Measurements from ENCODE around the gene UBE2R2. TPM values are rescaled to one million over a fixed set of nuclear protein-coding genes. Genes with fewer than 3 reads are reported as not detected.
A peak's percentile ranks its signal among the peaks of the same experiment; 100 is the strongest.

The UBE2R2 gene
- total and polyA plus RNA-seq, 7 donors: 20.3 to 62.9 (median 51.3) TPM

- no peaks in the 10 kb centered on the region for H3K9me3 ChIP-seq
- peaks cover 9 to 92% of the 10 kb centered on the region in 2 donors for H3K36me3 ChIP-seq (ENCODE audit: insufficient read depth in 1 of 2, low read depth in 1 of 2)
- WGBS, 3 donors: 61 to 64% (median 62%) methylated on average over 17 of the region's 17 CpGs
Measured at GRCh38 chr9:33924978-33925797, 108.2 kb downstream of the UBE2R2 start.

GRCh38 chr9:33926746-33927485 is 110.0 kb downstream of the UBE2R2 start:
- ATAC-seq (no peak), DNase-seq (no peak)
- WGBS, 3 donors: 90 to 93% (median 90%) methylated on average over 17 of the region's 17 CpGs
- Histone ChIP-seq H3K4me1 (peaks cover 10% of the 10 kb centered on the region), H3K9me3 (no peaks in the 10 kb centered on the region), H3K4me3 (no peak overlapping the region), H3K36me3 (ENCODE audit: insufficient read depth in 1 of 2, low read depth in 1 of 2) (peaks cover 9 to 92% of the 10 kb centered on the region in 2 donors), H3K27ac (no peak overlapping the region), H3K27me3 (ENCODE audit: insufficient read depth in 3 of 3, low read length in 2 of 3) (no peaks in the 10 kb centered on the region)
- TF ChIP-seq CTCF (IDR thresholded peaks at IDR 0.05): no peak
- intact Hi-C loops (cut with DNase I): loop anchor here in 1 of 2 donors (10.0 kb wide), 1 partner anchor 148 kb away; no protein-coding TSS in a partner anchor

More at GRCh38 chr9:33924978-33925797, 108.2 kb downstream of the UBE2R2 start:
- ATAC-seq (peak; percentile 45 to 70 (median 62)), DNase-seq (no peak)
- Histone ChIP-seq H3K27ac (peak overlapping the region; percentile 66), H3K27me3 (ENCODE audit: insufficient read depth in 3 of 3, low read length in 2 of 3) (no peaks in the 10 kb centered on the region), H3K4me1 (peaks cover 10% of the 10 kb centered on the region), H3K4me3 (no peak overlapping the region)
- peak; percentile 52 for TF ChIP-seq CTCF (IDR thresholded peaks at IDR 0.05)
- intact Hi-C loops (cut with DNase I): loop anchor here (5.0 to 10.0 kb wide), 2 partner anchors 147 to 150 kb away; no protein-coding TSS in a partner anchor

GRCh38 chr9:33927694-33928093 is 110.7 kb downstream of the UBE2R2 start:
- TF ChIP-seq CTCF (IDR thresholded peaks at IDR 0.05): no peak
- Histone ChIP-seq H3K4me3 (no peak overlapping the region), H3K4me1 (peaks cover 10% of the 10 kb centered on the region), H3K27me3 (ENCODE audit: insufficient read depth in 3 of 3, low read length in 2 of 3) (no peaks in the 10 kb centered on the region), H3K27ac (no peak overlapping the region), H3K9me3 (no peaks in the 10 kb centered on the region), H3K36me3 (ENCODE audit: insufficient read depth in 1 of 2, low read depth in 1 of 2) (peaks cover 9 to 92% of the 10 kb centered on the region in 2 donors)
- intact Hi-C loops (cut with DNase I): loop anchor here in 1 of 2 donors (10.0 kb wide), 1 partner anchor 147 kb away; no protein-coding TSS in a partner anchor
- no peak for DNase-seq
- 90 to 96% (median 94%) methylated on average over 15 of the region's 15 CpGs for WGBS, 3 donors
- ATAC-seq: no peak

GRCh38 chr9:33931326-33931725 is 114.4 kb downstream of the UBE2R2 start:
- no peak overlapping the region for H3K27ac ChIP-seq
- H3K4me1 ChIP-seq: no peaks in the 10 kb centered on the region
- H3K27me3 ChIP-seq (ENCODE audit: insufficient read depth in 3 of 3, low read length in 2 of 3): no peaks in the 10 kb centered on the region
- no peaks in the 10 kb centered on the region for H3K9me3 ChIP-seq
- TF ChIP-seq CTCF (IDR thresholded peaks at IDR 0.05): no peak
- intact Hi-C loops (cut with DNase I): no loop called here
- no peak for ATAC-seq
- 81 to 87% (median 85%) methylated on average over 3 of the region's 3 CpGs for WGBS, 3 donors
- no peak for DNase-seq
- H3K36me3 ChIP-seq (ENCODE audit: insufficient read depth in 1 of 2, low read depth in 1 of 2): peaks cover 8 to 96% of the 10 kb centered on the region in 2 donors
- H3K4me3 ChIP-seq: no peak overlapping the region

Data from psoas muscle (tissue), 8 donors.